A549 (cell line): ENCODE data around the gene FGFR3.

Experiments
- BHLHE40 ChIP-seq: IDR thresholded peaks from 2 replicates; pipeline ENCODE4 v1.6.1; 2012; ENCODE audit warnings: low read depth, low read length, inconsistent platforms
- ESRRA ChIP-seq: fragments of 150-350 bp; IDR thresholded peaks from 2 replicates; pipeline ENCODE4 v1.6.1; 2014; ENCODE audit warnings: mild to moderate bottlenecking, low read length, borderline replicate concordance
- MYC ChIP-seq: IDR thresholded peaks from 2 replicates; pipeline ENCODE4 v1.6.1; 2012; ENCODE audit warnings: mild to moderate bottlenecking, inconsistent platforms, low read length, improper control_type of control experiment, borderline replicate concordance
- TF ChIP-seq, protein P1 (sequence below): fragments of >200 bp; sonication (Bioruptor Twin); formaldehyde crosslinking; IDR thresholded peaks from 3 replicates; pipeline ENCODE4 v1.5.1; 2016

DNA sequence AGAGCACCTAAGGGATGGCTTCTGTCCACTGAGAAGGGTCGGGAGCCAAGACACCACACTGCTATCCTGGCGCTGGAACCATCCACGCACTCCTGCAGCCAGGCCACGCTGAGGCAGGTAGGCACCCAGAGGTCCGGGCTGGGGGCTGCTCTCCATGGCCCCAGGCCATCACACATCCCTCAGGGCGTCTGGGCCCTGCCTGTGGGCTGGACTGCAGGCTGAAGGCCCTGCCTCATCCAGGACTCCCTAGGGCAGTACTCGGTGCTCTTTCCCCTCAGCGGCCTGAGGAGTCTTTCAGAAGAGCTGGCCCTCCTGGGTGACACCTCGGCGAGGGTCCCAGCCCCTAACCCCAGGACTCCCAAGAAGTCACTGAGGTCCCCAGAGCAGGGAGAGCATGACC, 17.7 kb downstream of the FGFR3 start:
- TF ChIP-seq MYC (no peak), ESRRA (no peak), BHLHE40 (no peak)
- TF ChIP-seq, protein P1, sequence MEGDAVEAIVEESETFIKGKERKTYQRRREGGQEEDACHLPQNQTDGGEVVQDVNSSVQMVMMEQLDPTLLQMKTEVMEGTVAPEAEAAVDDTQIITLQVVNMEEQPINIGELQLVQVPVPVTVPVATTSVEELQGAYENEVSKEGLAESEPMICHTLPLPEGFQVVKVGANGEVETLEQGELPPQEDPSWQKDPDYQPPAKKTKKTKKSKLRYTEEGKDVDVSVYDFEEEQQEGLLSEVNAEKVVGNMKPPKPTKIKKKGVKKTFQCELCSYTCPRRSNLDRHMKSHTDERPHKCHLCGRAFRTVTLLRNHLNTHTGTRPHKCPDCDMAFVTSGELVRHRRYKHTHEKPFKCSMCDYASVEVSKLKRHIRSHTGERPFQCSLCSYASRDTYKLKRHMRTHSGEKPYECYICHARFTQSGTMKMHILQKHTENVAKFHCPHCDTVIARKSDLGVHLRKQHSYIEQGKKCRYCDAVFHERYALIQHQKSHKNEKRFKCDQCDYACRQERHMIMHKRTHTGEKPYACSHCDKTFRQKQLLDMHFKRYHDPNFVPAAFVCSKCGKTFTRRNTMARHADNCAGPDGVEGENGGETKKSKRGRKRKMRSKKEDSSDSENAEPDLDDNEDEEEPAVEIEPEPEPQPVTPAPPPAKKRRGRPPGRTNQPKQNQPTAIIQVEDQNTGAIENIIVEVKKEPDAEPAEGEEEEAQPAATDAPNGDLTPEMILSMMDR: no peak
